ENCODE measurements around the gene MRPS24.

- TF ChIP-seq EZH2 (IDR thresholded peaks at IDR 0.05; ENCODE audit: borderline replicate concordance, low read depth, low read length, poor library complexity, severe bottlenecking) (no peak), CTCF (conservative IDR thresholded peaks at IDR 0.05; ENCODE audit: low read depth, low read length) (no peak)
Observed at GRCh38 chr7:43869867-43870240, 537 bp upstream of the MRPS24 start.

Measured in A673 (cell line).